Glomerular endothelial cell (primary cell): ENCODE results near the gene ZBED1. TPM values are rescaled to one million over a fixed set of nuclear protein-coding genes. Genes with fewer than 3 reads are reported as not detected.
"Not testable (repeated sequence)": the region's sequence is repeated elsewhere in the genome, so short reads cannot be mapped to it uniquely, and the experiment has no call there.

Experiments
- DNase-seq: peaks from one replicate; pipeline ENCODE4 v3.0.0-alpha.2; 2011; ENCODE audit warnings: low read depth, low spot score; ENCODE audit errors: extremely low read depth
- total RNA-seq: library from RNA; depleted of rRNA; stranded (reverse); fragments of >200 nt; gene quantifications from 2 replicates; pipeline ENCODE4 v1.2.3, GENCODE V29; 2015

The ZBED1 gene
- total RNA-seq, 1 donor from 2014 or later, result 54.2 TPM

- no peak for DNase-seq
These were observed 1.3 kb downstream of the ZBED1 start for GRCh38 chrX:2499507-2499906.

DNA sequence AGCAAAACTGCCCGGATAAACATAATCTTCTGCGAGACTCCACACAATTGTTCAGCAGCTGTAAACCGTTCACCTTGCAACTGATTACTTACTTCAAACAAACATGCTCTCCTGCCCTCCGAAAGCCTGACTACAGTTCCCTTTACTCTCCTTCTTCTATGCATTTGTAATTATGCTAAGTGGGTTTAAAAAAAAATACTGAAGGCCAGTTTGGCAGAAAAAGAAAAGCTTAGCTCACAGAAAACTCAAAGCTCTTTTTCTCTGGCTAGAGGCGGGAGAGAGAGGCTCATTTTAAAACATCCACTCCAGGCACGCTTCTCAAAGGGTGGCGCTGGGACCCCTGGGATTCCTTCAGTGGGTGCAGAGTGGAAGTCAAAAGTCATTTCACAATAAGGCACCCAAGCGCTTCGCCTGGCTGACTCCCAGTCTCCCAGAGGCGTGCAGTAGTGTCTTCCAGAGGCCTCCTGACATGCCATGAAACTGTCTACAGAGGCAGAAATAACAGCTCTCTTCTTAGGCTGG lies 1.9 kb downstream of the ZBED1 start:
- no peak for DNase-seq

DNA sequence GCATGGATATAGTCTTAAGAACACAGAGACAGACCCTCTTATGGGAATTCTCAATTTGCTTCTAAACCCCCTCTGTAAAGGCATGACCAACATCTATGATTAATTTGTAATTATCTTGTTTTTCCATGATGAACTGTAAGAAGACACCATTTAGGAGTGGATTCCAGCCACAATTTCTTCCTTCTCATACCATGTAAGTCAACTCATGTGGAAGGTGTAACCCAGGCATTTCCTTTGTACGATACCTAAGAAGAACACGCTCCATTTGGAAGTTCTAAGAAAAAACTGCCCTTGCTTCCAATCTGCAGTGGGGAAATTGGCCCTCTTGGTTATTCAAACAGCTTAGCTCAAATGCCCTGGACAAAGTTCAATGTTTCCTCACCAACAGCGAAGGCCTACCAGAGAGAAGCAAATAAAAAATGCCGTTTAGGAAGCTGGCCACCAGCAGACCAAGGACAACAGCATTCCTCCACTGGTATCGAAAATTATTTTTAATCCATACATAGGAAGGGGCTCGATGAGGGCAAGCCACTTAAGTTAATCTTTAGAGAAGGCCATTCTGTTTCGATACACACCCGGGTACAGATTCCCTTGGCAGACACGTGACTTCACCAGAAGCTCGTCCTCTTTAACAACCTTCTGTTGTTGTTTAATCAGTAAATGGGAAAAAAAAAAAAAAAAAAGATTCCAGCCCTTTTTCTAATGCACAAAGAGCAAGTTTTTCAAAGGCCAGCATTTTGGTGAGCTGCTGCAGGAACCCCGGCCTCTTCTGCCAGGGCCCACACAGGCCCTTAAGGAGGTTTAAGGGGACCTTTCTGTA lies 2.6 kb downstream of the ZBED1 start:
- no peak for DNase-seq

- no peak for DNase-seq
These were observed 5.2 kb downstream of the ZBED1 start for GRCh38 chrX:2495595-2495994.

GRCh38 chrX:2492531-2493218 lies 8.1 kb downstream of the ZBED1 start:
- no peak for DNase-seq

DNA sequence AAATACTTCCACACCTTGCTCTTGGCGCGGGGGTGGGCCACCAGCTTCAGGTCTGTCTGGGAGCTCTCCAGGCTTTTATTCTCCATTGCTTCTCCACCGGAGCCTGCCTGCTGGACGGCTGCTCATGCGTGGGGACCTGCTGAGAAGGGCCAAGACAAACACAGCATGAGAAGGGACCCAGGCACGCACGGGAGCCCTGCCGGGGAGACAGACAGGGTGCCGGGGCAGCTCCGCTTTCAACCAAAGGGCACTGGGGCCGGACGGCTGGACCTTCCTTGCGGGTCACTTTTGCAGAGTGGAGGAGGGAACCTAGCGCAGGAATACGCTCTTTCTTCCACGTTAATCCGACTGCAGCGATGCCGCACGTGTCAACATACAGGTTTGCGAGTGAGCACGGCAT lies 10.1 kb downstream of the ZBED1 start:
- no peak for DNase-seq

GRCh38 chrX:2489446-2490445 lies 11.0 kb downstream of the ZBED1 start:
- DNase-seq, result no peak

DNA sequence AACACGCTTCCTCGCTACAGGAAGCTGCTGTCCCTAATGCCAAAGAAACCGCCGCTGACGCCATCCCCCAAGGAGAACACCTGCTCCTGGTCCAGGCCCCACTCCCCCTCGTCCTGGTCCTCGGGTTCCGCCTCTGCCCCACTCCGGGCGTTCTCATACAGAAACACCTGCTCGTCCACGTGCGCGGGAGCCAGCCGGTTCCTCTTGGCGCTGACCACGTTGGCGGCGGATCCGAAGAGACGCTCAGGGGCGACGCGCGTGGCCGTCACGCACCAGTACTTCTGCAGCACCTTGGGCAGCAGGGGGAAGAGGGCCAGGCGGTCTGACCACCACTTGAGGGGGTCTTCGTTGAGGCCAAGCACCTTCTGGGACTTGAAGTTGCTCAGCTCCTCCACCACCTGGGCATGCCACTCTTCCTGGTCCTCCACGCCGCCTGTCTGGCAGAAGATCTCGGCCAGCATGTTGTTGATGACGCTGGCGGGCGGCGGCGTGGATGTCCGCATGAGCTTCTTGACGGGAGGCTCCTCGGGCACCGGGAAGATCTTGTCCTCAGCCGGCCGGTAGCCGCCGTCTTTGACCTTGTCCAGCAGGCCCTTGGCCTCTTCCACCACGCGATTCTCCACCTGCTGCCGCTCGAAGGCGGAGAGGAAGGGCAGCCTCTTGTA lies 12.0 kb downstream of the ZBED1 start:
- no peak for DNase-seq

GRCh38 chrX:2487366-2487765 lies 13.4 kb downstream of the ZBED1 start:
- no peak for DNase-seq

GRCh38 chrX:2486476-2487133 lies 14.2 kb downstream of the ZBED1 start:
- no peak for DNase-seq

DNA sequence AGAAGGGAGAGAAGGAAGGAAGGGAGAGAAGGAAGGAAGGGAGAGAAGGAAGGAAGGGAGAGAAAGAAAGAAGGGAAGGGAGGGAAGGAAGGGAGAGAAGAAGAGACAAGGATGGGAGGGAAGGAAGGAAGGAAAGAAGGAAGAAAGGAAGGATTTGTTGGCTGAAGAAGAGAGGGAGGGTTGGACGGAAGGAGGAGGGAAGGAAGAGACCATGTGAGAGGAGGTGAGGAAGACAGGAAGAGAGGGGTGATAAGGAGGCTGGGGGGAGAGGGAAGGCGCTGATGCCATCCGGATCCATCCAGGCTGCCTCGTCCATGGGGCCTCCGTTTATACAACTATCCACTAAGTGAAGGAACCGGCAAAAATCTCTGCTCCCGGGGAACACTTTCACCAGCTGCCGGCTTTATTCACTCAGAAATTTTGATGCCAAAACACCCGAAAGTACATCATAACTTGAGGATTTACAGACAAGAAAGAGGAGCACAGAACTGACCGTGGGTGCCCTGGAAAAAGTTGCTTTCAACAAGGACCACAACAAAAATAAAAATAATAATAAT lies 14.9 kb downstream of the ZBED1 start:
- DNase-seq, result no peak

DNA sequence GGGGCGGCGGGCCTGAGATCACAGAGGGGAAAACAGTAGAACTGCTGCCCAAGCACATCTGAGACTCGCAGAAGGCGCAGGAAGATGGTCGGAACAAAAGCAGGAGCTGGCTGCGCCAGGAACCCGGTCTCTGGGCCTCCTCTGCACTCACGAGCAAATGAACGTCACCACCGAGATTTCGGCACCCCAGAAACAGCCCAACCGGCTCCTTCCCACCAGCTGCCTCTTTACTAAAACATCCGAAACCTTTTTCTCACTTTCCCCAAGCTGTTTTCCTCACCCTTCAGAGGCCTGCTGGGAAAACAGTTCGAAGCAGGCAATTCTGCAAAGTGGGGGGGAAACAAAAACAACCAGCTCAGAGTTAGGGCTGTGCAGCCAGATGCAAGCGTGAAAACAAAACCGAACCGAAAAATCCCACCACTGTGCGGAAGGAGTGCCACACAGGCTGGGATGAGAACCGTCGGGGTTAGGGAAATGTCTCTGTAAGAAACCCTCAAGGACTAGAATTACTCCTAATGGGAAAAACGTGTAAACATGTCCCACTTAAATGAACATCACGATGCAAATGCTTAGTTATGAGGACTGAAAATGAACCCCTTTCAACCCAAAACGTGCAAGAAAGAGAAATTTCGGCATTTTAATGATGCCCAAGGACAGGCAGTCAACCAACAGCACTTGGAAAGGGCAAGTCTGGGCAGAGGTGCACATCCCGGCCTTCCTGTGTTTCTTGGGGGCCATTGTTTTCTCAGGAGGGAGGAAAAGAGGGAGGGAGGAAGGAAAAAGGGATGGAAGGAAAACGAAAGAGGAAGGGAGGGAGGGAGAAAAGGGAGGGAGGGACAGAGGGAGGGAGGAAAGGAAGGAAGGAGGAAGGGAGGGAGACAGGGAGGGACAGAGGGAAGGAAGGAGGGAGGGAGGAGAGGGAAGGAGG lies 15.8 kb downstream of the ZBED1 start:
- DNase-seq, result no peak

GRCh38 chrX:2484256-2484655 lies 16.5 kb downstream of the ZBED1 start:
- DNase-seq, result no peak

DNA sequence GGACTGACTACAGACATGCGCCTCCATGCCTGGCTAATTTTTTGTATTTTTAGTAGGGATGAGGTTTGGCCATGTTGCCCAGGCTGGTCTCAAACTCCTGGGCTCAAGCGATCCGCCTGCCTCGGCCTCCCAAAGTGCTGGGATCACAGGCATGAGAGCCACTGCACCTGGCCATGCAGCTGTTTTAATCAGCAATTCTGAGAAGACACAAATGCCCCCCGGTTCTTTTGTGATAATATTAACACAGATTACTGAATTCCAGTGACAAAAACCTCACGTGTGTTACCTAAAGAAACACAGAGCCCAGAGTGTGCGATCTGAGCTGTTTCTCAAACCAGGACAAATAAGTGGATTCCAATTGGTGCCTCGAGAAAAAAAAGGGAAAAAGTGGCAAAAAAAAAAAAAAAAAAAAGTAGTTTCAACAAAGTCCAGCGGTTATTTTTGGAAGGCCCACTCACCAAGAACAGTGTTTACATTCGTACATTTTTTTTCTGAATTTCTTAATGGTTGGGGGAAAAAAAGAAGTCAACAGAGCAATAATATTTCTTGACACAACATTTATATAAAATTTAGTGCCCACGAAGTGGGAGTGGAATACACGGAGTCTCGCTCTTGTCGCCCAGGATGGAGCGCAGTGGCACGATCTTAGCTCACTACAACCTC lies 17.2 kb downstream of the ZBED1 start:
- DNase-seq, result no peak

DNA sequence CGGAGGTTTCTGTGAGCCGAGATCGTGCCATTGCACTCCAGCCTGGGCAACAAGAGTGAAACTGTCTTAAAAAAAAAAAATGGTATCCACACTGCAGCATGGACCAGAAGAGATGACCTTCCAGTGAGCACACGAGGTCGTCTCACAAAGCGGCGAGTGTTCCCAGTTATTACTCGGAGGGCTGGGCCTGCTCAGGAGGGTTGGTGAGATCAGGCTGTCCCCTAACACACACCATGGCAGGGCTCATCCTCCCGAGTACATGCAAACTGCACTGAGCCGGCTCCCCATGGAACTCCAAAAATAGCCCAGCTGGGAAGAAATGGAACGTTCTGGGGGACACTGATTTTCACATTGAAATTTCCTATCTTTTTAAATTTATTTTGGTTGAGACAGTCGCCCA lies 19.2 kb downstream of the ZBED1 start:
- not testable (repeated sequence) for DNase-seq

DNA sequence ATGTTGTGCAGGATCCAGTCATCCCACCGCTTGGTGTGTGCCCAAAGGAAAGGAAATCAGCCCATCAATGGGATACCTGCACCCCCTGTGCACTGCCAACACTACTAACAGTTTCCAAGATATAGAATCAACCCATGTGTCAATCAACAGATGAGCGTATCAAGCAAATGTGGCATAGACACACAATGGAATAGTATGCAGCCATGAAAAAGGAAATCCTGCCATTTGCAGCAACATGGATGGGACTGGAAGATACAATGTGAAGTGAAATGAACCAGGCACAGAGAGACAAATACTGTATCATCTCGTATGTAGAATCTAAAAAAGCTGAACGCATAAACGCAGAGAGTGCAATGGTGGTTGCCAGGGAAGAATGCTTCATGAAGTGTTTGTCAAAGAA lies 20.8 kb downstream of the ZBED1 start:
- DNase-seq, result not testable (repeated sequence)

DNA sequence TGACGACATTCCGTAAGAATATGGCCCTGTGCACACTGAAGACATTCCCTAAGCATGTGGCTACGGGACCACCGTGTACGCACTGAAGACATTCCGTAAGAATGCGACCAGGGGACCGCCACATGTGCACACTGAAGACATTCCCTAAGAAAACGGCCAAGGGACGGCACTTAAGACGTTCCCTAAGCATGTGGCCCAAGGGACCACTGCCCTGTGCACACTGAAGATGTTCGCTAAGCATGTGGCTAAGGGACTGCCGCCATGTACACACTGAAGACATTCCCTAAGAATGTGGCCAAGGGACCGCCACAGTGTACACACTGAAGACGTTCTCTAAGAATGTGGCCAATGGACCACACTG lies 21.4 kb downstream of the ZBED1 start:
- no peak for DNase-seq
